Naive B cell (primary cell): ENCODE results near the gene STX1B. TPM values are rescaled to one million over a fixed set of nuclear protein-coding genes. Genes with fewer than 3 reads are reported as not detected.

ENCODE experiments used
- ATAC-seq, 2 donors: fragments of 150-1000 bp; cut with Tn5 transposase; 2 replicates each; pipeline ENCODE4 v1.10.0; 2021; ENCODE audit warnings: low read depth in 2 of 2, mild to moderate bottlenecking in 2 of 2, moderate library complexity in 2 of 2
- DNase-seq: peaks from one replicate; pipeline ENCODE4 v3.0.0; 2022
- H3K27ac Mint-ChIP-seq, 6 donors: one replicate each; pipeline ENCODE4 v1.8.0; 2020 to 2022; ENCODE audit warnings: mild to moderate bottlenecking in 6 of 6, mixed read lengths in 6 of 6, moderate library complexity in 5 of 6, inconsistent platforms in 2 of 6
- H3K27me3 Mint-ChIP-seq, 3 donors: one replicate each; pipeline ENCODE4 v1.8.0; 2021 to 2022; ENCODE audit warnings: mixed read lengths in 3 of 3, mild to moderate bottlenecking in 1 of 3
- H3K36me3 Mint-ChIP-seq, 2 donors: one replicate each; pipeline ENCODE4 v1.8.0; 2020 to 2022; ENCODE audit warnings: mixed read lengths in 2 of 2, inconsistent platforms in 1 of 2, mild to moderate bottlenecking in 1 of 2
- H3K4me1 Mint-ChIP-seq, 3 donors: one replicate each; pipeline ENCODE4 v1.8.0; 2020 to 2022; ENCODE audit warnings: mixed read lengths in 3 of 3, inconsistent platforms in 1 of 3, mild to moderate bottlenecking in 1 of 3, moderate library complexity in 1 of 3
- H3K4me3 Mint-ChIP-seq, 8 donors: one replicate each; pipeline ENCODE4 v1.8.0; 2020 to 2022; ENCODE audit warnings: mild to moderate bottlenecking in 8 of 8, mixed read lengths in 8 of 8, moderate library complexity in 8 of 8, inconsistent platforms in 2 of 8
- H3K9me3 Mint-ChIP-seq, 7 donors: one replicate each; pipeline ENCODE4 v1.8.0; 2020 to 2022; ENCODE audit warnings: mixed read lengths in 7 of 7, mild to moderate bottlenecking in 5 of 7, inconsistent platforms in 2 of 7, moderate library complexity in 1 of 7
- polyA plus RNA-seq, 6 donors: library from polyadenylated mRNA; unstranded; fragments of 300-500 nt; fragmentation: Illumina TruSeq; gene quantifications; one replicate each; pipeline ENCODE4 v1.2.3, GENCODE V29; 2021; ENCODE audit warnings: low read depth in 6 of 6

STX1B gene
- polyA plus RNA-seq, 6 donors from 2014 or later, result not detected

DNA sequence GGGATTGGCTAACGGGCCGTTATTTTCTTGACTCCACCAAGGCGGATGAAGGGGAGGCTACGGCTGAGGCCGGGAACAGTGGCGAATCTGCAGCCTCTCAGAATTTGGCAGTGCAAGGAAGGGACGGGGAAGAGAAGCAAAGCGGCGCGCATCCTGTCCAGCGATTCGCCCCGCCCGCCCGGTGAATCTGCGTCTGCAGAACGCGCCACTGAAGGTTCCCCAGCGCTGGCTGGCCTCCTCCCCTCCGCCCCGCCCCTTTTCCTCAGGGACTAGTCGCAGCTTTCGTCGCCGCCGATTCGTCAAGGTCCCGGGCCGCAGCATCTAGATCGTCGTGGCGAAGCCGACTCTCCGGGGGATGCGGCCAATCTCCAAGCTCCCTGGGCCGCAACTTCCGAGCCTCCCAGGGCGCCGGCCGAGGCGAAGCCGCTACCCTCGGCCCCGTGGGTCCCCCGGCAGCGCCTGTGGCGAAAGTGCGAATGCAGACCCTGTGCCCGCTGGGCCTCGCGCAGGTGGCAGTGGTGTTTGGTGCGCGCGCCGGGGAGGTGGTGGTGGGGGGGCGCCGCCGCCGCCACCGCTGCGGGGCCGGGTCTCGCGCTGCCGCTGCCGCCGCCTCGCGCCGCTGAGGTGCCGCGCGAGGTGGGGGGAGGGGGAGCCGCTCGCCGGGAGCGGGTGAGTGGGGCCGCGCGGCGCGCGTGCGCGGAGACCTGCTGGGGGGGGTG, 52.8 kb downstream of the STX1B start, which contains the start of gene SETD1A:
Gene SETD1A, plus strand, starts transcription at position 299 of the 719 bp plus-strand sequence. CDS start 978 bp downstream, outside the sequence.
- Mint-ChIP-seq H3K27me3 (no peaks in the 10 kb centered on the region), H3K4me3 (peak within 1 kb of the TSS; percentile 89 to 99 (median 96)), H3K36me3 (peaks cover 11 to 12% of the 10 kb centered on the region in 2 donors), H3K4me1 (peaks cover 20 to 36% (median 30%) of the 10 kb centered on the region in 3 donors), H3K9me3 (no peaks in the 10 kb centered on the region), H3K27ac (peak within 1 kb of the TSS; percentile 95 to 99 (median 98))
- DNase-seq (peak; percentile 97), ATAC-seq (peak; percentile 85 to 86)

DNA sequence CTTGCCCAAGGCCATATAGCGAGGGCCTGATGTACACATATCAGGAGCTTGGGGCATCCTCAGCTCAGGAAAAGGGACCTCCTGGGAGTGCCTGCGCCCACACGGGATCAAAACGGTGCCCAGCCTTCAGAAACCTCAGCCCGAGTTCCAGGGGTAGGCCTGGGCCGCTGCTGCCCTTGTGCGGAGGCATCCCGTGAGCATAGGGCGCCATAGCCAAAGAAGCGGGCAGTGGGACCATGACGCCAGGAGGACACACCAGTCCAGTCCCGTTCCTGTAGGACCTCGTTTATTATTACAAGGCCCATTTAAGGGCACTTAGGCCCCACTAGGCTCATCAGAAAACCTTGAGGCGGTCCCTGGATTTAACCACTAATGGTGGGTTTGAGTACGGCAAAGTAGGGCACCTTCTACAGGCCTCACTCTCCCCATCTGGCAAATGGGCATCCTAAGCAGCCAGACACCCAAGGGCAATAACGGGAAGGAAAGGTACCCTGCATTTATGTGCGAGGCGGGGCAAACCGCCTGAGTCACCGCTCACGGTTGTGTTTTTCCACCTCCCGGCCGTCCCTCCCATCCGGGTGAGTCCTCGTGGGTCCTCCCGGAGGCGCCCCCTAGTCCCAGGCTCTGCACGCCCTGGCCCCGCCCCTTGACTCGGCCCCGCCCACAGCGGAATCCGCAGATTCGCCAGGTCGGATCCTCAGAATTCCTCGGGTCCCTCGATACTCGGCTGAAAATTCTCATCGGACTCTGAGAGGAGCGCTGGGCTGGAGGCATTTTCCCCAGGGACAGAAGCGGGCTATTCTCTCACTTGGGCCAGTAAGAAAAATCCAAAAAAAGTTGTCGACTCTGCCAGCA, 53.6 kb downstream of the STX1B start:
- DNase-seq (peak; percentile 66), ATAC-seq (peak; percentile 49 to 50)
- H3K9me3 Mint-ChIP-seq, result no peaks in the 10 kb centered on the region
- peaks cover 11 to 12% of the 10 kb centered on the region in 2 donors for H3K36me3 Mint-ChIP-seq
- H3K4me3 Mint-ChIP-seq, result peak overlapping the region; percentile 89 to 99 (median 96)
- peaks cover 20 to 36% (median 33%) of the 10 kb centered on the region in 3 donors for H3K4me1 Mint-ChIP-seq
- H3K27me3 Mint-ChIP-seq, result no peaks in the 10 kb centered on the region
- peak overlapping the region; percentile 95 to 99 (median 98) for H3K27ac Mint-ChIP-seq

- ATAC-seq (no peak), DNase-seq (no peak)
- no peaks in the 10 kb centered on the region for H3K9me3 Mint-ChIP-seq
- H3K27me3 Mint-ChIP-seq, result no peaks in the 10 kb centered on the region
- H3K36me3 Mint-ChIP-seq, result peaks cover 5 to 6% of the 10 kb centered on the region in 2 donors
- H3K4me3 Mint-ChIP-seq, result peak overlapping the region in 3 of 8 donors; percentile 28 to 67 (median 62)
- peaks cover 24 to 47% (median 37%) of the 10 kb centered on the region in 3 donors for H3K4me1 Mint-ChIP-seq
- peak overlapping the region in 2 of 6 donors; percentile 61 to 69 for H3K27ac Mint-ChIP-seq
Observed at GRCh38 chr16:30954993-30955392, 55.4 kb downstream of the STX1B start.

GRCh38 chr16:30953511-30954124, 56.8 kb downstream of the STX1B start:
- peak; percentile 35 for DNase-seq
- Mint-ChIP-seq H3K4me3 (peak overlapping the region in 2 of 8 donors; percentile 41 to 67), H3K27ac (peak overlapping the region in 2 of 6 donors; percentile 57 to 90), H3K9me3 (no peaks in the 10 kb centered on the region), H3K27me3 (no peaks in the 10 kb centered on the region), H3K4me1 (peaks cover 22 to 42% (median 28%) of the 10 kb centered on the region in 3 donors), H3K36me3 (no peaks in the 10 kb centered on the region)
- ATAC-seq, result no peak

GRCh38 chr16:30953111-30953510, 57.3 kb downstream of the STX1B start:
- Mint-ChIP-seq H3K36me3 (no peaks in the 10 kb centered on the region), H3K27me3 (no peaks in the 10 kb centered on the region), H3K27ac (peak overlapping the region in 1 of 6 donors; percentile 90), H3K9me3 (no peaks in the 10 kb centered on the region), H3K4me1 (peaks cover 17 to 38% (median 25%) of the 10 kb centered on the region in 3 donors), H3K4me3 (peak overlapping the region in 1 of 8 donors; percentile 21)
- ATAC-seq (no peak), DNase-seq (no peak)

- no peaks in the 10 kb centered on the region for H3K27me3 Mint-ChIP-seq
- H3K4me1 Mint-ChIP-seq, result peaks cover 17 to 32% (median 25%) of the 10 kb centered on the region in 3 donors
- no peaks in the 10 kb centered on the region for H3K36me3 Mint-ChIP-seq
- H3K4me3 Mint-ChIP-seq, result peak overlapping the region in 4 of 8 donors; percentile 2 to 99 (median 58)
- no peaks in the 10 kb centered on the region for H3K9me3 Mint-ChIP-seq
- peak overlapping the region in 1 of 6 donors; percentile 49 for H3K27ac Mint-ChIP-seq
- ATAC-seq (no peak), DNase-seq (no peak)
Observed at GRCh38 chr16:30951750-30952149, 58.7 kb downstream of the STX1B start.

GRCh38 chr16:30951193-30951592, 59.2 kb downstream of the STX1B start:
- Mint-ChIP-seq H3K4me1 (peaks cover 20 to 36% (median 25%) of the 10 kb centered on the region in 3 donors), H3K9me3 (no peaks in the 10 kb centered on the region), H3K27ac (peak overlapping the region in 1 of 6 donors; percentile 67), H3K36me3 (no peaks in the 10 kb centered on the region), H3K27me3 (no peaks in the 10 kb centered on the region), H3K4me3 (peak overlapping the region in 5 of 8 donors; percentile 38 to 99 (median 71))
- DNase-seq (no peak), ATAC-seq (no peak)

GRCh38 chr16:30950516-30951065, 59.8 kb downstream of the STX1B start:
- Mint-ChIP-seq H3K9me3 (no peaks in the 10 kb centered on the region), H3K27me3 (no peaks in the 10 kb centered on the region), H3K27ac (peak overlapping the region in 4 of 6 donors; percentile 76 to 91 (median 88)), H3K36me3 (no peaks in the 10 kb centered on the region), H3K4me3 (peak overlapping the region; percentile 92 to 99 (median 96)), H3K4me1 (peaks cover 21 to 36% (median 25%) of the 10 kb centered on the region in 3 donors)
- no peak for DNase-seq
- no peak for ATAC-seq

DNA sequence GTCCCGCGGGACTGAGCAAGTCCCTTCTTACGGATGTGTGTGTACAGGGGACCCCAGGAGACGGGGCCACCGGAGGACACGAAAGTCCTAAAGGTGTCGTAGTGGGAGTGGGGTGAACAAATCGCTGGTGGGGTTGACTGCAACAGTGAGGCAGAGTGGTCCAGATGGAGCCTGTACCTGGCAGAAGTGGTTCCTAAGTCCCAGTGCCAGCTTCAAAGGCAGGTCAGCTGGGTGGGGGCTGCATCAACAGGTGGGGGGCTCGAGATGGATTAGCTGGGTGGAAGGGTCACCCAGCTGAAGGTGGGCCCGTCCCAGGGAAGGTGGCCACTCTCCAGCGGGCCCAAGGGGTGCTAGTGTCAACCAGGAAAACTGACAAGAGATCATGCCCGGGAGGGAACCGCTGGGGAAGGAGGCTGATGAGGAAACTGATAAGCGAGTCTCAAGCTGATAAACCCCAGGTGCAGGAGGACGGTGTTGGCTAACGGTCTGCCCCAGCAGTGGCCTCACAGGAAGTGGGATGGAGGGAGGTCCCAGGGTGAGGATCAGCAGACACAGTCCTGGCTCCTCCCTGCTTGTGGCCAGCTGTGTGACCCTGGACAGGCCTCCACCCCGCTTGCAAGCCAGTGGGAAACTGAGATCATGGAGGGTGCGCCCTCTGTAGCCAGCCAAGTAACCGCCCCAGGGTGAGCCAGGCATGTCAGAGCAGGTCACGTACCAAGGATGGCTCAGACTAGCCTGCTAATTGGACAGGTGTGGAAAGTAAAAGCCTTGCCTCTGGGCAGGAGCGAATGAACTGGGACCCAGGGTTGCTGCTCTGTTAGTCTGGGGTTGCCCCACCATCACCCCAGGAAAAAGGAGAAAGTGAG, 60.6 kb downstream of the STX1B start:
- H3K4me3 Mint-ChIP-seq, result peak overlapping the region; percentile 92 to 99 (median 96)
- ATAC-seq (peak; percentile 42 to 43), DNase-seq (no peak)
- no peaks in the 10 kb centered on the region for H3K36me3 Mint-ChIP-seq
- H3K9me3 Mint-ChIP-seq, result no peaks in the 10 kb centered on the region
- peak overlapping the region; percentile 86 to 97 (median 93) for H3K27ac Mint-ChIP-seq
- H3K27me3 Mint-ChIP-seq, result no peaks in the 10 kb centered on the region
- peaks cover 21 to 36% (median 25%) of the 10 kb centered on the region in 3 donors for H3K4me1 Mint-ChIP-seq

GRCh38 chr16:30948667-30949649, 61.5 kb downstream of the STX1B start, which contains the start of gene ORAI3:
Gene ORAI3 (plus strand): TSS chr16:30949068. CDS start chr16:30949290, 222 bp downstream.
- H3K4me3 Mint-ChIP-seq, result peak within 1 kb of the TSS; percentile 92 to 99 (median 96)
- DNase-seq, result peak; percentile 73
- peak within 1 kb of the TSS; percentile 86 to 97 (median 96) for H3K27ac Mint-ChIP-seq
- peaks cover 21 to 36% (median 25%) of the 10 kb centered on the region in 3 donors for H3K4me1 Mint-ChIP-seq
- peaks cover 0 to 7% of the 10 kb centered on the region in 2 donors for H3K36me3 Mint-ChIP-seq
- no peaks in the 10 kb centered on the region for H3K27me3 Mint-ChIP-seq
- peak; percentile 86 to 87 for ATAC-seq
- no peaks in the 10 kb centered on the region for H3K9me3 Mint-ChIP-seq
